Measurements from ENCODE around the gene AIFM3.
"Not testable (repeated sequence)": the region's sequence is repeated elsewhere in the genome, so short reads cannot be mapped to it uniquely, and the experiment has no call there.

Gene AIFM3

DNA sequence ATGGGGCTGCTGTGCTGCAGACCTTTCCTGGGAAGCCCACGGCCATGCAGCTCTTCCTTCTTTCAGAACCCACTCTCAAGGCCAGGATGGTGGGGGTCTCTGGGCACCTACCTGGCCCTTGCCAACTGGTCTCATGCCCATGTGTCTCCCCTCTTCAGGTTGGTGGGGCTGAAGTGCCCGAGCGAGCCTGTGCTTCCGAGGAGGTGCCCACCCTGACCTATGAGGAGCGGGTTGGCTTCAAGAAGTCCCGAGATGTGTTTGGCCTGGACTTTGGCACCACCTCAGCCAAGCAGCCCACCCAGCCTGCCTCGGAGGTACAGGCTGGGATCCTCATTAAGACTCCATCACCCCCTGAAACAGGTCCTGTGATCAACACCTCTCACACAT lies 25.0 kb downstream of the AIFM3 start:
- no peak for DNase-seq

DNA sequence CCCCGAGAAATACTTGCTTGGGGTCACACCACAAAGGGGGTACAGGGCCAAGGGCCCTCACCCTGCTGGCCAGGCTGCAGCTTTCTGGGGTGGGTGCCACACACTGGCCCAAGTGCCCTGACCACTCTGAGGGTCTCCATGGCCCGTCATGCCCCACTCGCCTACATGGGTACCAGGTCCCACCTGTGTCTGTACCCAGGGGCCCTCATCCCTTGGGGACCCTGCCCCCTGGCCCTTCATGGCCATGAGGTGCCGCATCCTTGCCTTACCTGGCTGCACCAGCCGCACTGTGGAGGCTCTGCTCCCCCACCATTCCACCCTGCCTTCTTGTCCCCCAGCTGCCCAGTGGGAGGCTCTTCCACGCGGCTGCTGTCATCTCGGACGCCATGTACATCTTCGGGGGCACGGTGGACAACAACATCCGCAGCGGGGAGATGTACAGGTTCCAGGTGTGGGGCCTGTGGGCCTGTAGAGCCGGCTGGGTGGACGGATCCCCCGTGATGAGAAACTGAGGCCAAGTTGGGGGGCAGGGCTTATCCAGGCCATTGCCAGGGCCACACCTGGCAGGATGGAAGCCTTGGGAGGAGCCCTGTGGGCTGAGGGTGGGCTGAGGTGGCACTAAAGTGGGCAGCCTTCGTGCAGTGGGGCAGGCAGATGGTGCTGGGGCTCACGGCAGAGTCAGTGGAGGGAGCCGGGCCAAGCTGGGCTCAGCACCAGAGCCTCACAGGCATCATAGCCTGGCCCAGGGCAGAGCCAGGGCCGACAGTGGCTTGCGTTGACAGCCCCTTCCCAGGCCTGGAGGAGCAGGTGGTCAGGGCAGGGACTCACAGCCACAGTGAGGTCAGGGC lies 25.6 kb downstream of the AIFM3 start:
- DNase-seq, result no peak

DNA sequence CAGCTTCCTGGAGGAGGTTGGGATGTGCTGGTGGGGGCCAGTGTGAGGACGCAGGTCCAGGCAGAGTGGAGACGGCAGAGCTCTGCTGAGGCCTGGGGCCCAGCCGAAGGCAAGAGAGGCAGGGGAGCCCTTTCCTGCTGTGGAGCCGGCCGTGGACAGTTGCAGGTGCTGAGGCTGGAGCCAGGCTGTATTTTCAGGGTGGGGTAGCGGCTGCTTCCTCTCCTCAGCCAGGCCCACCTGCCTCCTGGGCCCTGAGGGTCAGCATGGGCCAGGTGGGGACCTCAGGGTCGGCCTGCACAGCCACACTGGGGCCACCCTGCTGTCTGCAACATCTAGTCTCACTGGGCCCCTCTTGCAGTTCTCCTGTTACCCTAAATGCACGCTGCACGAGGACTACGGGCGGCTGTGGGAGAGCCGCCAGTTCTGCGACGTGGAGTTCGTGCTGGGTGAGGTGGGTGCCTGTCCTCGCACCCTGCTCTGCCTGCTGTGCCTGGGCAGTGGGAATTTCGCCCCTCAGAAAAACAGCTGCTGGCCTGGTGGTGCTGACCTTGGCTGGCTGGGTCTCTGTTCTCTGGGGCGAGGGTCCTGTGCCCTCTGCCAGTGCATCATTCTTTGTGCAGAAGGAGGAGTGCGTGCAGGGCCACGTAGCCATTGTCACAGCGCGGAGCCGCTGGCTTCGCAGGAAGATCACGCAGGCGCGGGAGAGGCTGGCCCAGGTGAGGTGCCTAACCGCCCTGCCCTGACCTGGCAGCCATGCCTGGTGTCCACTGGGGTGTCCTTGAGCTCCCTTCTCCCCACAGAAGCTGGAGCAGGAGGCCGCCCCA lies 26.5 kb downstream of the AIFM3 start:
- DNase-seq, result no peak

DNA sequence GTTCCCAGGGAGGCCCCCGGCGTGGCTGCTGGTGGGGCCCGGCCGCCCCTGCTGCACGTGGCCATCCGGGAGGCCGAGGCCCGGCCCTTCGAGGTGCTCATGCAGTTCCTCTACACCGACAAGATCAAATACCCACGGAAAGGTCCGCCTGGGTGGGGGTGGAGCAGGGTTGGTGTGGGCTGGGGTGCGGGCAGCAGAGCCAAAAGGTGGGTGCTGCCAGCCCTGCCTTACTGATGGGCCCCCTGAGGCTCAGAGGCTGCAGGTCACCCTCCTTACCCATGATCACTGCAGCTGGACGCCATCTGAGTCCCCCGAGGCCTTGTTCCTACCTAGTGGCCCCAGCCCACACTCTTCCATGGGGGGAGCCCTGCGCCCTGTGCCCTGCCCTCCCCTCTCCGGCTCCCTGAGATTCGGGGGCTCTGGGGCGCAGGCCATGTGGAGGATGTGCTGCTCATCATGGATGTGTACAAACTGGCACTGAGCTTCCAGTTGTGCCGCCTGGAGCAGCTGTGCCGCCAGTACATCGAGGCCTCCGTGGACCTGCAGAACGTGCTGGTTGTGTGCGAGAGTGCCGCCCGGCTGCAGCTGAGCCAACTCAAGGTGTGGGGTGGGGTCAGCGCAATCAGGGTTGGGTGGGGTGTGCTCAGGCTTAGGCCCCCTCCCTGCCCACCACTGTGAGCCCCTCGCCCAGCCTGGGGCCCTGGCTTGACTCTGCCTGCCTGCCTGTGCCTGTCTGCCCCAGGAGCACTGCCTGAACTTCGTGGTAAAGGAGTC lies 27.3 kb downstream of the AIFM3 start:
- no peak for DNase-seq

DNA sequence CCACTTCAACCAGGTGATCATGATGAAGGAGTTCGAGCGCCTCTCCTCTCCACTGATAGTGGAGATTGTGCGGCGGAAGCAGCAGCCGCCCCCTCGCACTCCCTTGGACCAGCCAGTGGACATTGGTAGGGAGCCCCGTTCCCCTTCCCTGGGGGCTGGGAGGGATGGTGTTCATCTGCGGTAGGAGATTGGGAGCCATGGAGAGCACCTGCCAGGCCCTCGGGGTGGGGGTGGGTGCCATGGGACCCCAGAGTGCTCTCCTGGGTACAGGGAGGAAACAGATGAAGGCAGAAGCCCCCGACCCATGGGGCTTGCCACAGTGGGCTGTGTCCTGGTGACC lies 27.8 kb downstream of the AIFM3 start:
- no peak for DNase-seq

DNA sequence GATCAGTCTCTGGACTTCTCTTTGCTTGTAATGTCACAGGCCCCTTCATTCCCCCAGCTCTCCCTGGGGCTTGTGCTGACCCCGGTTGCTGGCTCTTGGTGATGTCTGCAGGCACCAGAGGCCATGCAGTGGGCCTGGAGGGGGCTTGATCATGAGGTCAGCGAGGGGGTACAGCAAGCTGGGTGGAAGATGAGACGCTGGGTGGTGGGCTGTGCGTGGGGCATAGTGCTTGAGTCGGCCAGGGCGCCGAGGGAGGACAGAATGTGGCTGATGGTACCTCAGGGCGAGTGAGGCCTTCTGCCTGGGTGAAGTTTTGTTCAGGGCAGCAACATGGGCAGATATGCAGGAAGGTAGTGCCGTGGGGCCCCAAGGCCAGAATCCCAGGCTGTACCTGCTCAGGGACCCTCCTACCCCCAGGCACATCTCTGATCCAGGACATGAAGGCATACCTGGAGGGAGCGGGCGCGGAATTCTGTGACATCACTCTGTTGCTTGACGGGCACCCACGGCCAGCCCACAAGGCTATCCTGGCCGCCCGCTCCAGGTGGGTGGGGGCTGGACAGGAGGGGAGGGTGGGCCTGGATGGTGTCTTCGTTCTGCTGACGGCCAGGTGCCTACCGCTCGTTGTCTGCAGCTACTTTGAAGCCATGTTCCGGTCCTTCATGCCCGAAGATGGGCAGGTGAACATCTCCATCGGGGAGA lies 28.4 kb downstream of the AIFM3 start:
- DNase-seq, result no peak

DNA sequence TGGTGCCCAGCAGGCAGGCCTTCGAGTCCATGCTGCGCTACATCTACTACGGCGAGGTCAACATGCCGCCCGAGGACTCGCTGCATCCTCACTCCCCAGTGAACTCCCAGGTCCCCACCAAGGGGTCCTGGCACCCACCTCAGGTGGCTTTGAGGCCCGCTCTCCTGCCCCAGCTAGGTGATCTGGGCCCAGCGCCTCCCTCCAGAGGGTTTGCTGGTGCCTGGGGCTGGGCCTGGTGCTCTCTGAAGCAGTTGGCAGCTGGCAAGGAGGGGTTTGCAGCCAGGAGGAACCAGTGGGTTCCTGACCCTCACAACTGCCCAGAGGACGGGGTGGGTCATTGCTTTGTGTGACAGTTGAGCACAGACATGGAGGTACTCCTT lies 29.0 kb downstream of the AIFM3 start:
- DNase-seq, result no peak

DNA sequence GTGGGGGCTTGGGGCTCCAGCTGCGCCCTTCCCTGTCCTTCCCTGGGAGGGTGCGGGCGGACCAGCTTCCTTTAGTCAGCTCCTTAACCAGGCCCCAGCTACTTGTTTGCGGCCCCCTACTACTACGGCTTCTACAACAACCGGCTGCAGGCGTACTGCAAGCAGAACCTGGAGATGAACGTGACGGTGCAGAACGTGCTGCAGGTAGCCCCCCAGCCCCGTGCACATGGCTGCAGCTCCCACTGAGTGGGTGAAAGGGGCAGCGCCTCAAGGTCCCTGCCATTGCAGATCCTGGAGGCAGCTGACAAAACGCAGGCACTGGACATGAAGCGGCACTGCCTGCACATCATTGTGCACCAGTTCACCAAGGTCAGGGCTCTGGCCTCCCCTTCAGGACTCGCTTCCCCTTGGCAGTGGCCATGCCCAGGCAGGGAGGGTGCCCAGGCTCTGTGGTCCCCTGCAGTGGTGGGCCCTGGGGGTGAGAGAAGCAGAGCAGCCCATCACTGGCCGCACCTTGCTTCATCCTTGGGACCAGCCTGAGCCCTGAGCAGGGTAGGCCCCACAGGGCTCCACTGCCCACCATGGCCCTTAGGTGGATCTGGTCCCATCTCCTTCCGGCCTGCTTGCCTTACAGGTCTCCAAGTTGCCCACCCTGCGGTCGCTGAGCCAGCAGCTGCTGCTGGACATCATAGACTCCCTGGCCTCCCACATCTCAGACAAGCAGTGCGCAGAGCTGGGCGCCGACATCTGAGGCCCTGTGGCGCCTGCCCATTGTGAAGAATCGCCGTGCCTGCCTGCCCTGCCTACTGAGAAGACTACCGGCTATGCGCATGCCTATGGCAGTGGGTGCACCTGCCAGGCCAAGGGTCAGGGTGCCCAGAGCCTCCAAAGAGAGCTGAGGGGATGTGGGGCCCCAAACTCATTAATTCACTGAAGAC lies 29.8 kb downstream of the AIFM3 start:
- DNase-seq, result no peak

DNA sequence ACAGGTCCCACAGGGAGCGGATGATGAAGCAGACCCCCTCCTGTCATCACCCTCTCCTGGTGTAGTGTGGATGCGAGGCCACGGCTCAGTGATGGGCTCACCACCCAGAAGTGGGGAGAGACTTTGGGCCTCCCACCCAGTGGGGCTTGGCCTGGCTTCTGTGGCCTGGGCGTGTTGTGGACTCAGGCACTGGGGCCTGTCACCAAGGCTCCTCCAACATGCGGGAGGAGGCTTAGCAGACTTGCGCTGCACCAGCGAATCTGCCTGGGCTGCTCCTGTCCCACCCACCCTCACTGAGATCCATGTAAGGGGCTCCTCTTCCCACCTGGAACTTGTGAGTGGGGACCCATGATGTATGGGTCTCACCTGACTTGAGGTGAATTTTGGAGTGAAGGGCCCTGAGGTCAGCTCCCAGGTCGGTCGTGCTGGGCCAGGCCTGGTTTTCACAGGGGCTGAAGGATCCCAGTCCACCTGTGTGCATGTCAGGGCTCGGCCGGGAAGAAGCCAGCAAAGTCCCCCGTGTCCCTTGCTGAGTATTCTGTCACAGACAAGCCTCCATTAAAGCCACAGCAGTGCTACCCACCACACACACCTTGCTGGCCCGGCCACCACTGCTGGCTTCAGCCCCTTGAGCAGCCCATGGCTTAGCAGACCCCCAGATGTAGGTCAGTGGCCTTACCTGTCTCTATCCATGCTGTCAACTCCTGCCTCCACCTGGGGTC lies 30.6 kb downstream of the AIFM3 start:
- no peak for DNase-seq

DNA sequence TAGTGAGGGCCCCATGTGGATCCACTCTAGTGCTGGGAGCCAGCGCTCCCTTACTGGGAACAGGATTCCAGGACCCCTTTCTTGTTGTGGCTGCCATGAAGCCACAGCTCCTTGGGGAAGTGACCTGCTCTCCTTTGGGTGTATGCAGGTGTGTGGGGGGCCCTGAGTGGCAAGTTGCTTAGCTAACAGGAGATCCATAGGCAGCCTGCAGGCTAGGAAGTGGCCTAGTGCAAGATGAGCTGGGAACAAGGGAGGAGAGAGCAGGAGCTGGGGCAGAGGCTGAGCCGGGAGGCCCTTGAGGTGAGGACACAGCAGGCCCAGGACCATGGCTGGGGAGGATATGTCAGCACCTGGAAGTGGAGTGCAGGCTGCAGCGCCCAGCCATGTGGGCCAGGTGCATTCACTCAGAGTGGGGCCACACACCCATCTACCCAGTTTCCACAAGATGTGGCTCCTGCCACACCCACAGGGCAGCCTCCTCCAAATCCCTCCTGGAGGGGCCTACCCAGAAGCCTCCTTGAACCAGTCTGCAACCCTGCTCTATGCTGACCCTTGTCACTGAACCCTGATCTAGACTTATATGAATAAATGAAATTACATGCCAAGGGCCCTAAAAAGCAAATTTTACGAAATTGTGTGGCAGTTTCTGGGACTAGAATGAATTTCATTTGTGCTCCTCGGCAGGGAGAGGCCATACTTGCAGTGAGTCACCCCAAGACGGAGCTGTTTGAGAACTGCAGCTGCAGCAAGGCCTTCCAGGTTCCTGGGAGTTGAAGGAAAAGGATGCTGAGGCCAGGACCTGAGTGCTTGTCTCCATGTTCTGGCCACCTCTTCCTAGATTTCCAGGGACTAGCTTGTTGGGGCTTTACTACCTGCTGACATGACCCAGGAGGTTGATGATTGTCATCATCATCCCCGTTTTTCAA lies 31.6 kb downstream of the AIFM3 start:
- DNase-seq, result no peak

DNA sequence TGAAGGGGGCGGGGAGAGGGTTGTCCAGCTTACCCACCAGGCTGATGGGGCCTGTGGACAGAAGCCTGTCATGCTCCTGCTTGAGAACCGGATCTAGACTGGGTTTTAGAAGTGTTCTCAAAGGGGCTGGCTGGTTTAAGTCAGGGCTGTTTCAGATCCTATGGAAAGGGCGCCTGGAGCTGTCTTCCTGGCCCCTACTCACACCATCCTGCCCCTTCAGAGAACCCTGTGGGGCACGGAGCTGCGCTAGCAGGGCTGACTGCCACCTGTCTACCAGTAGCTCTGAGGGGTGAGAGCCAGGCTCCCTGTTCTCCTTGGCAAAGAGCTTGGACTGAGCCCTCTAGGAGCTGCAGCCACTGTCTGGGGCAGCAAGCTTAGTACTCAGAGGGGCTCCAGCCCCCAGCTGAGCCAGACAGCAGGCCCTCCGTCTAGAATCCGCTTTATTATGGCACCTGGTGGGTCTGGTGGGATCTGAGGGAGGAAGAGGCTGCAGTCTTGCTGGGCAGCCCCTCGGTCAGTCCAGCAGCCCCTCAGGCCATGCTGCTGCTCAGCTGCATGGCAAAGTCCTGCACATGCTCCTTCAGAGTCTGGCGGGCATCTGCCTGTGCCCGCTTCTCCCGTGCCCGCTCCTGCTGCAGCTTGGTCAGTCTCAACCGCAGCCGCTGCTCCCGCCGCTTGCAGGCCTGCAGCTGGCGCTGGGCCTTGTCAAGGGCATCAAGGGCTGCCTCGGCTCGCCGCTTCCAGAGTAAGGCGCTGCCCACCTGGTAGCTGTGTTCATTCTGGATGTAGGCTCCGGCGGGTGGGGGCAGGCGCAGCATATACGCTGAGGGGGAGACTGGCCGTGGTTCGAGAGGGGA lies 32.5 kb downstream of the AIFM3 start:
- DNase-seq, result no peak

DNA sequence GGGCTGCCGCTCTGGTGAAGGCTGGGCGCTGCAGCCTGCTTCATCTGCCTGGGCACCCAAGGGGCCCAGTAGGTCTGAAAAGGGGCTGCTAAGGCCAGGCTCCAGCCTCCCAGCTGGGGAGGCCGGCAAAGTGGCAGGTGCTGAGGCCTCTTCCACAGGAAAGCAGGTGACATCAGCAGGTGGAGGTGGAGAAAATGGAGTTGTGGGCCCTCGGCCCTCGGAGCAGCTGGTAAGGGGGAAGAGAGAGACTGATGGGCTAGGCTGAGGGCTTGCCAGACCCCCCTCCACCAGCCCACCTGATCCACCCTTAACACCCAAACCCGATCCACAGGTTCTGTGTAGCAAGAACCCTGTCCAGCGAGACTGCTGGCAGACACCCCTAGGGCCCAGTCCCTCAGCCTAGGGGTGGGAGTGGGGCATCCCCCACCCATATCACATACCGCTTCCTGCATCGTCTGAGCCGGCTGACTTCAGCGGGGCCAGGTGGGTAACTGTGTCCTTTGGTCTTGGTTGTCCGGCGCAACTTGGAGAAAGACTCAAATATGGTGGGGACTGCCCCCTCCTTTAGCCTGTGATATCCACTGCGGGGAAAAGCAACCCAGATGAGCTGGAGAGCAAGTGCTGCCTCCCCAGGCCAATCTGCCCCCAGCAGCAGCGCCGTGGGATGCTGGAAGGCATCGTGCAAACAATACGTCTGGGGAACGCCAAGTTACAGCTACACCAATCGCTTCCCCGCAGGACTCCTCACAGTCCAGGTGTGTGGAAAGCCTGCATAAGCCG lies 33.3 kb downstream of the AIFM3 start:
- no peak for DNase-seq

DNA sequence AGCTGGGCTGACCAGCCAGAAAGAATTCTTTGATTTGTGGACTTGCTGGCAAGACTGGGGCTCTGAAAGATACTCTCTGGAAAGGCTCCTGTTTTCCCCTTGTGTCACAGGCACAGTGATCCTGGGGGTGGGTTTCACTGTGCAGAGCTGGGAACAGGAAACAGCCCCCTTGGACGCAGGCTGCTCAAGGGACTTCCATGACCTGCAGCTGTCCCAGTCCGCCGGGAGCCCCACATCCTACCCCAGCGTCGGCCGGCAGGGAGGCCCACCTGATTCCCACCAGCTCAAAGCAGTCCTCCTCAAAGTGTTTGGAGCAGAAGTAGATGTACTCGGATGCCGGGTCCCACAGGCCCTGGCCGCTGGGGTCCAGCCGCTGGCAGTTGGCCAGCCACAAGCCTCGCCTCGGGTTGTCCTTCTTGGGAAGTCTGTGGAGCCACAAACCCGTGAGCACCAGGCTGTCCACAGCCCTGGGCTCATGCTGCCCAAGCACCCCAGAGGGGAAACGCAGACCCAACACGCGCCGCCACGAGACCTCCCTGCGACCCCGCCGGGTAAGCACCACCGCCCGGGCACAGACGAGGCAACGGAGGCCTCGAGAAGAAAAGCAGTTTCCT lies 34.0 kb downstream of the AIFM3 start:
- DNase-seq, result no peak

DNA sequence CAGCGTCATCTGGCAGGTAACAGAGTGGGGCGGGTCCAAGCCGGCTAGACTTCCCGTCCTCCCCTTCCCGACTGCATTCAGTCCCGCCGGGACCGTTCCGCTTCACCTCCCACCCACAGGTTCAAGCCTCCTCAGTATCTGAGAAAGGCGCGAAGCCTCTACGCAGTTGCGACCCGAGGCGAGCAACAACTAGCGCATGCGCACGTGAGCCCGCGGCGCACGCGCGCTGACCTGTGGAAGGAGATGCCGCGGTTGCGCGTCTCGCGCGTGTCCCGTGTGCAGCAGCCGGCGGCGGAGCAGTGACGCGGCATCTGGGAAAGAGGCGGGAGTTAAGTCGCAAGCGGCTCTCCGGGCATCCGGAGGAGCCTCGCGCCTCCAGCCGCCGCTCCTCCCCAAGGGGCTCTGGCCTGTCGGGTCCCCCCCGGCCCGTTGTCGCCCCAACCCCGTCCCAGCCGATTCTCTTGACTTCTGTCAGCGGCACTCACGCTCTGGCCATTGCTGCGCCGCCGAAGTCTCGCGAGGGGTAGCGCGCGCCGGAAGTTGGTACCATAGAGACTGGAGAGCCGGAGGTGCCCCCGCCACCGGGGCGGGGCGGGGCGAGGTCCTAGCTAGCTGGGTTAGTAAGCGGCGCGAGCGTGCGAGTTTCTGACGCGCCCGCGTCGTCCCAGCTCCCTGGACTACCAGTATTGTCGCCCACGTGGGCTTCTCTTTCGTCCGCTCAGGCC lies 34.7 kb downstream of the AIFM3 start, which contains the start of gene THAP7:
Gene THAP7 (minus strand): TSS at position 518 of the 725 bp plus-strand sequence. CDS start 207 bp downstream, at position 311.
- DNase-seq, result peak; percentile 97 to 99 (median 99)

DNA sequence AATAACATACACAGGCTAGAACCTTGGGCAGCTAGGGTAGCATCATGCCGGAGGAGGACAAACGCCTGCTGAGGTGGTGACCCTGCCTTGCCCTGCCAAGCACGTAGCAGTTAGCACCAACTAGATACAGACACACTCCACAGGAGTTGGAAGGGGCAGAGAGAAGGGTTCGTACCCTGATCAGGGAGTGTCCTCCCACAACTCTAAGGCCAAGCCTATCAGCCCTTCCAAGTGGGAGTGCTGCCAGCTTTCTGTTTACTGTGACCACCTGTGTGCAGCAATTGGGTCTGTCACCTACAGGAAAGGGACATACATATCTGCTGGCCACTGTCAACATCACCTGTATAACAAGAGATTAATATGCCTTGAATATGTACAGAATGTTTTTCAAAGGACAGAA lies 36.7 kb downstream of the AIFM3 start:
- DNase-seq, result no peak

DNA sequence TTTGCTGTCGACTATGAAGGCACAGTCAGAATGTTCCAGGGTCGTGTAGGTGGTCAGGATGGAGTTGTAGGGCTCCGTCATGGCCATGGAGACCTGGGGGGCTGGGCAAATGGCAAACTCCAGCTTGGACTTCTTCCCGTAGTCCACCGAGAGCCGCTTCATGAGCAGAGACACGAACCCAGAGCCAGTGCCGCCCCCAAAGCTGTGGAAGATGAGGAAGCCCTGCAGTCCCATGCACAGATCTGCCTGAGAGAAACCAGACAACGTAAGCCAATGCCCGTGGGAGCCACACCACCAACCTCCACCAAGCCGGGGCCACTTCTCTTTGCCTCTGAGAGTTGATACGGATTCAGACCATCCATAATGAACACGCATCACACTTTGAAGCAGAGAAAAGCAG lies 42.2 kb downstream of the AIFM3 start:
- not testable (repeated sequence) for DNase-seq

Data from suppressor macrophage treated with lipopolysaccharide for 1 hour (primary cell).